Measurements from ENCODE around the gene SYT11. TPM values are rescaled to one million over a fixed set of nuclear protein-coding genes. Genes with fewer than 3 reads are reported as not detected.

The SYT11 gene
- total RNA-seq, 2 experiments from 2014 or later = 8.7 to 9.2 TPM

GRCh38 chr1:155860970-155861510, 1.7 kb downstream of the SYT11 start:
- DNase-seq = no peak
- Mint-ChIP-seq H3K4me1 (ENCODE audit: low read depth) (peaks cover 30% of the 10 kb centered on the region), H3K9me3 (no peaks in the 10 kb centered on the region), H3K36me3 (ENCODE audit: low read depth) (peaks cover 2% of the 10 kb centered on the region), H3K27ac (peak overlapping the region; percentile 92), H3K27me3 (peaks cover 1% of the 10 kb centered on the region), H3K4me3 (peak overlapping the region; percentile 94)
- TF ChIP-seq CTCF (IDR thresholded peaks at IDR 0.05) = no peak
- ATAC-seq = no peak
- intact Hi-C loops (cut with micrococcal nuclease) = no loop called here
- ChIA-PET CTCF (interaction anchor here (0.9 to 2.5 kb wide), 3 partner anchors 9 to 155 kb away, joined by 3 to 8 read pairs (median 3); no protein-coding TSS in a partner anchor), POLR2A (interaction anchor here (1.1 to 1.4 kb wide), 3 partner anchors 10 to 47 kb away, joined by 3 to 5 read pairs (median 4); no protein-coding TSS in a partner anchor)

DNA sequence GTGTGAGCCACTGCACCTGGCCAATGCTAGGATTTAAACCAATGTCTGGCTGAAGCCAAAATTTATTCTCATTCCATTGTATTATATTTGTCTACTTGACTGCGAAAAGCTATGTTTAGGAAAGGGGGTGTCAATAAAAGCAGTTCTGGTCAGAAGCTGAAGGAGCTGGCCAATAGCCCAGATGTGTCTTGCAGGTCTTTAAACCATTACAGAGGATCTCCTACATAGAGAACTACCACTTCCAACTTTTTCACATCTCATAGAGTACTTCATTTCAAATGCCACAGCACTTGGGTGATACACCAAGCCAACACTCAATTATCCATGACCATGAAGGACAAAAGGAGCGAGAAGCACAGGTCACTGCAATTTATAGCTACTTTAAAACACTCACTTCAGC, 2.5 kb downstream of the SYT11 start:
- Mint-ChIP-seq H3K4me3 (no peak overlapping the region), H3K27ac (no peak overlapping the region), H3K36me3 (ENCODE audit: low read depth) (peaks cover 2% of the 10 kb centered on the region), H3K4me1 (ENCODE audit: low read depth) (peaks cover 27% of the 10 kb centered on the region), H3K9me3 (no peaks in the 10 kb centered on the region), H3K27me3 (peaks cover 1% of the 10 kb centered on the region)
- CTCF ChIA-PET = interaction anchor here (0.9 to 2.5 kb wide), 4 partner anchors 8 to 280 kb away, joined by 3 to 8 read pairs (median 3); no protein-coding TSS in a partner anchor
- ATAC-seq = no peak
- no peak for DNase-seq
- POLR2A ChIA-PET = interaction anchor here (1.1 kb wide), 2 partner anchors 12 to 46 kb away, joined by 3 to 6 read pairs; no protein-coding TSS in a partner anchor
- TF ChIP-seq CTCF (IDR thresholded peaks at IDR 0.05) = no peak
- intact Hi-C loops (cut with micrococcal nuclease) = no loop called here

- CTCF ChIA-PET = no interaction called here
- intact Hi-C loops (cut with micrococcal nuclease) = no loop called here
- H3K36me3 Mint-ChIP-seq (ENCODE audit: low read depth) = no peaks in the 10 kb centered on the region
- peaks cover 14% of the 10 kb centered on the region for H3K4me1 Mint-ChIP-seq (ENCODE audit: low read depth)
- POLR2A ChIA-PET = no interaction called here
- DNase-seq (no peak), ATAC-seq (no peak)
- peaks cover 1% of the 10 kb centered on the region for H3K27me3 Mint-ChIP-seq
- H3K27ac Mint-ChIP-seq = no peak overlapping the region
- TF ChIP-seq CTCF (IDR thresholded peaks at IDR 0.05) = no peak
- H3K9me3 Mint-ChIP-seq = no peaks in the 10 kb centered on the region
- no peak overlapping the region for H3K4me3 Mint-ChIP-seq
Measured at GRCh38 chr1:155864393-155864792, 5.0 kb downstream of the SYT11 start.

DNA sequence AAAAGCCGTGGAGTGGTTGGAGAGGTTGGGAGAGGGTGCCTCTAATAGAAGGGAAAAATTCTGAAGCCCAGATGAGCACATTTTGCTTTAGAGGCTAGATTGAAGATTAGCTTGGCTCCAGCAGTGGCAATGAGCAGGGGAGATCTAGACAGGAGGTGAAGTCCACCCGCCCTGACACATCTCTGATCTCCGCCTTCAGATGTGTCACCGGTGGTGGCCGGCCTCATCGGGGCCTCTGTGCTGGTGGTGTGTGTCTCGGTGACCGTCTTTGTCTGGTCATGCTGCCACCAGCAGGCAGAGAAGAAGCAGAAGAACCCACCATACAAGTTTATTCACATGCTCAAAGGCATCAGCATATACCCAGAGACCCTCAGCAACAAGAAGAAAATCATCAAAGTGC, 8.4 kb downstream of the SYT11 start:
- H3K36me3 Mint-ChIP-seq (ENCODE audit: low read depth) = no peaks in the 10 kb centered on the region
- H3K4me3 Mint-ChIP-seq = no peak overlapping the region
- ChIA-PET CTCF (no interaction called here), POLR2A (no interaction called here)
- H3K27me3 Mint-ChIP-seq = no peaks in the 10 kb centered on the region
- ATAC-seq (no peak), DNase-seq (no peak)
- intact Hi-C loops (cut with micrococcal nuclease) = no loop called here
- H3K4me1 Mint-ChIP-seq (ENCODE audit: low read depth) = no peaks in the 10 kb centered on the region
- no peak overlapping the region for H3K27ac Mint-ChIP-seq
- no peaks in the 10 kb centered on the region for H3K9me3 Mint-ChIP-seq
- no peak for TF ChIP-seq CTCF (IDR thresholded peaks at IDR 0.05)

GRCh38 chr1:155871390-155871789, 12.0 kb downstream of the SYT11 start:
- POLR2A ChIA-PET = interaction anchor here (1.3 to 1.5 kb wide), 4 partner anchors 11 to 63 kb away, joined by 3 to 5 read pairs (median 4); partner anchors contain the start of gene KHDC4
- Mint-ChIP-seq H3K9me3 (no peaks in the 10 kb centered on the region), H3K4me3 (no peak overlapping the region), H3K27me3 (no peaks in the 10 kb centered on the region), H3K4me1 (ENCODE audit: low read depth) (no peaks in the 10 kb centered on the region), H3K27ac (no peak overlapping the region), H3K36me3 (ENCODE audit: low read depth) (no peaks in the 10 kb centered on the region)
- no peak for TF ChIP-seq CTCF (IDR thresholded peaks at IDR 0.05)
- CTCF ChIA-PET = interaction anchor here (1.9 kb wide), 1 partner anchor 8 kb away, joined by 5 read pairs; no protein-coding TSS in a partner anchor
- DNase-seq = no peak
- intact Hi-C loops (cut with micrococcal nuclease) = no loop called here
- ATAC-seq = no peak

Data from activated CD8-positive, alpha-beta T cell treated with anti-CD3 and anti-CD28 coated beads for 36 hours (primary cell).